Brain pericyte (primary cell): Measurements from ENCODE around the gene CALML6.

Source experiments
- DNase-seq: peaks from one replicate; pipeline ENCODE4 v3.0.0-alpha.2; 2012; ENCODE audit warnings: low read depth, low spot score

CALML6 gene

GRCh38 chr1:1911350-1912041 lies 3.6 kb upstream of the CALML6 start:
- DNase-seq, result no peak

GRCh38 chr1:1914101-1914970 lies 724 bp upstream of the CALML6 start:
- DNase-seq, result no peak

- DNase-seq, result no peak
These were observed 1.1 kb downstream of the CALML6 start for GRCh38 chr1:1915911-1916840.

- no peak for DNase-seq
These were observed 1.8 kb downstream of the CALML6 start for GRCh38 chr1:1916851-1917251.

- no peak for DNase-seq
These were observed 2.4 kb downstream of the CALML6 start for GRCh38 chr1:1917304-1917976.

DNA sequence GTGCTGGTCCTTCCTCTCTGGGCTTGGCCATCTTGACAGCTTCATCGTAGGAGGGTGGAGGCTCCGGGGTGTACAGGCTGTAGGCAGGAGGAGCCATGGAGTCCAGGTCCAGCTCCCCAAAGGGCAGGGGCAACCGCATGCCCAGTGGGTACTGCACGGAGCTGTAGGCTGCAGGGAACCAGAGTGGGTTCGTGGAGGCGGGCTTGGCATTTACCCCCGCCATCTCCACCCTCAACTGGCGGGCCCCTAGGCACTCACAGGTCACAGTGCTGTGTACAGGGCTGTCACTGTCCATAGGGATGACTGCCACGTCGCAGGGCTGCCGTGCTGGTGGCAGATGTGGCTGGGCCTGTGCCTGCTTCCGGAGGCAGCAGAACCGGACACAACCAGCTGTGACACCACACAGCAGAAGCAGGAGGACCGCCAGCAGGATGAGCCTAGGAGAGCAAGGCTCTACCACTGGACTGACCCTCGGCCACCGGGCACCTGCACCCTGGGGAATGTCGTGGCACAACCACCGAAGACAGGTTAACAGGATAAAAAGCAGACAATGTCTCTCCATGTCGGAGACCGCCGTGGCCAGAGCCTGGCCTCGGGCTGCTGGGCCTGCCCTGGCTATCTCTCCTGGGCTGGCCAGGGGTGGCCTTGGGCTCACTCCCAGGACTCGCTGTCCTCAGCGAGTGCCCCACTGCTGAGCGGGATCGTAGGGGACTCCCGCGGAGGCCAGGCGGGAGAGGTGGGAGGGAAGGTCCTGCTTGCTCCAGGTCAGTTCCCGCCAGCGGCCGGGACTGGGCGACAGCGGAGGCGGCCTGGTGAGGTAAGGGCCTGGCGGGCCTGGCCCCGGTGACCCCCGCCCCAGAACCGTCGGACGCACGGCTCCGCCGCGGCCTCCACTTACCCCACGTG lies 3.2 kb downstream of the CALML6 start:
- no peak for DNase-seq

- DNase-seq, result no peak
These were observed 3.8 kb downstream of the CALML6 start, which contains the start of gene TMEM52 for GRCh38 chr1:1918901-1919303. Gene TMEM52, minus strand, starts transcription at chr1:1919279. Its CDS starts 14 bp downstream, at chr1:1919265.

DNA sequence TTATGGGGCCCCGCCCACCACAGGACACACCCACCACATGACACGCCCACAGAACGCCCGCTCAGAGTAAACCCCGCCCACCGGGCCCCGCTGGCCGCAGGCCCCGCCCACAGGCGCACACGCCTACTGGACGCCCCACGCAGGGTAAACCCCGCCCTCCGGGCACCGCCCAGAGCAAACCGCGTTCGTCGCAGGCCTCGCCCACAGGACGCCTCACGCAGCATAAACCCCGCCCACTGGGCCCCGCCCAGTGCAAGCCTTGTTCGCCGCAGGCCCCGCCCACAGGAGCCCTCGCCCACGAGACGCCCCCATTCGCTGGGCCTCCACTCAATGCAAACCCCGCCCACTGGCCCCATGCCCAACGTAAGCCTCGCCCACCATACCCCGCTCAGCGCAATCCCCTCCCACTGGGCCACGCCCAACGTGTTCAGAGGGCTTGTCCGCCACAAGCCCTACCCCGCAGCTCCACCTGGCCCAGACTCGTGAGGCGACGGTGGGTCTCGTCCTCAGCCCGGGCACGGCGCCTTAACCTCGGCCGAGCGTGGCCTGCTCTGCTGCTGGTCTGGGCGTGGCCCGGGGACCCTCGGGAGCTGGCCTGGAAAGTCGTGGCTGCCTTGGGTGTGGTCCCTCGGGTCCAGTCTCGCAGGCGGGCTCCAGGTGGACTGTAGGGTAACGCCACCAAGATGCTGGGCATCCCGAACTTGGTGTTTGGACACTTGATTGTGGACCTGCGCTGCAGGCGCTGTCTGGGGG lies 4.4 kb downstream of the CALML6 start:
- peak; percentile 84 for DNase-seq

GRCh38 chr1:1920057-1920607 lies 5.1 kb downstream of the CALML6 start:
- no peak for DNase-seq

- no peak for DNase-seq
These were observed 5.8 kb downstream of the CALML6 start for GRCh38 chr1:1920608-1921458.

- DNase-seq, result no peak
These were observed 6.4 kb downstream of the CALML6 start for GRCh38 chr1:1921459-1921862.

DNA sequence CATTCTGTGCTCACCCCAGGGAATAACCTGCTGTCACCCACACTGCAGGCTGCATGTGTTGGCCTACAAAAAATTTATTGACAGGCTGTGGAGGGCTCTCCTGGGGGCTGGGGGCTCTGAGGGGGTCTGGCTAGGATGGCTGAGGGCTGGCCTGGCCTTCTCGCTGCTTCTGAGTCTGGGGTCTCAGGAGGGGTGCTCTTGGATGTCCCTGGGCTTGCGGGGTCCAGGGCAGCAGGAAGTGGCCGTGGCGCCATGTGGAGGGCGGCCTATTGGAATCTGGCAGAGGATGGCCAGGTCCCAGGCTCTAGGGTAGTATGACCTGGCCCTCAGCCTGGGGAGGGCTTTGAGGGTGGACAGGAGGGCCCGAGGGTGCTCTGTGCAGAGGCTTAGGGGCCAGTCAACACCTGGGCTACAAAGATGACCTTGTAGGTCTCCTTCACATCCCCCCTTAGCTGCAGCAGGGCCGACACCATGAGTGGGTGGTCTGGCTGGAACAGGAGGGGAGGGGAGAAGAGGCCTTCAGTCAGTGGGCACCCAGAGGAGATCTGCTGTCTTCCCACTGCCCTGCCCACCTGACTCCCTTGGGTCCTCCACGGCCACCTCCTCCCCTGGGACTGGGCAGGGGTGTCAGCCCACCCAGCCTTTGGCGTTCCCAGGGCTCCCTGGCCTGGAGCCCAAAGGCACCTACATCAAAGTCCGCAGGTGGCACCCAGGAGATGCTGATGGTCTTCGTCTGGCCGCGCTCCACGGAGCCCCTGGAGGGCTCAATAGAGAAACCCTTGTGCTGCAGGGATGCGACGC lies 7.0 kb downstream of the CALML6 start:
- no peak for DNase-seq

DNA sequence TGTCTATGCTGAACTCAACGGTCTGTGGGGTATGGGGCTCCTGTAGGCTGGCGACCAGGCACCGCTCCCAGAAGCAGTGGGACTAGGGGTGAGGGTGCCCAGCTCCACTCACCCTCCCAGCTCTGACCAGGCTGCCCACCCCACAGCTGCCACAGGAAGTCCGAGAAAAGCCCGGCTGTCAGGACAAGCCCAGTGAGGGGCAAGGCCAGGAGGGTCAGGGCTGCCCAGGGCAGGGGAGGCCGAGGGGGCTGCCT lies 7.6 kb downstream of the CALML6 start:
- no peak for DNase-seq

- DNase-seq, result no peak
These were observed 8.1 kb downstream of the CALML6 start for GRCh38 chr1:1922956-1923833.

GRCh38 chr1:1924386-1924785 lies 9.3 kb downstream of the CALML6 start:
- no peak for DNase-seq

- no peak for DNase-seq
These were observed 9.8 kb downstream of the CALML6 start for GRCh38 chr1:1924849-1925248.
